Aorta (tissue), 5 donors: ENCODE measurements around the gene JMJD8. TPM values are rescaled to one million over a fixed set of nuclear protein-coding genes. Genes with fewer than 3 reads are reported as not detected.
"Not testable (repeated sequence)": the region's sequence is repeated elsewhere in the genome, so short reads cannot be mapped to it uniquely, and the experiment has no call there.

Experiments used
- ATAC-seq: fragments of 200-7000 bp; cut with Tn5 transposase; one replicate; pipeline ENCODE4 v1.9.1; 2022; ENCODE audit warnings: moderate library complexity; ENCODE audit not compliant: low FRiP score
- DNase-seq, 2 donors: peaks; one replicate each; pipeline ENCODE4 v3.0.0-alpha.2; 2020
- H3K27ac ChIP-seq, 2 donors: one replicate each; pipeline ENCODE4 v1.5.1; 2013; ENCODE audit warnings: low read length in 2 of 2, mild to moderate bottlenecking in 2 of 2, moderate library complexity in 2 of 2, control low read depth in 1 of 2, inconsistent platforms in 1 of 2, low read depth in 1 of 2
- H3K27me3 ChIP-seq, 2 donors: one replicate each; pipeline ENCODE4 v1.6.1; 2013; ENCODE audit warnings: control low read depth in 1 of 2, low read length in 1 of 2, mild to moderate bottlenecking in 1 of 2, moderate library complexity in 1 of 2; ENCODE audit not compliant: insufficient read depth in 2 of 2, control insufficient read depth in 1 of 2
- H3K36me3 ChIP-seq, 2 donors: one replicate each; pipeline ENCODE4 v1.6.1; 2013; ENCODE audit warnings: control low read depth in 1 of 2, low read length in 1 of 2, mild to moderate bottlenecking in 1 of 2; ENCODE audit not compliant: insufficient read depth in 2 of 2, control insufficient read depth in 1 of 2
- H3K4me1 ChIP-seq, 2 donors: one replicate each; pipeline ENCODE4 v1.6.1; 2013; ENCODE audit warnings: low read length in 2 of 2, control low read depth in 1 of 2, mild to moderate bottlenecking in 1 of 2, moderate library complexity in 1 of 2; ENCODE audit not compliant: insufficient read depth in 2 of 2, control insufficient read depth in 1 of 2
- H3K4me3 ChIP-seq, 2 donors: one replicate each; pipeline ENCODE4 v1.5.1; 2013; ENCODE audit warnings: low read length in 2 of 2, control low read depth in 1 of 2, mild to moderate bottlenecking in 1 of 2
- H3K9me3 ChIP-seq: one replicate; pipeline ENCODE4 v1.6.1; 2013; ENCODE audit warnings: mild to moderate bottlenecking, low read length; ENCODE audit not compliant: control insufficient read depth
- WGBS, 2 donors: extraction: QIAGEN DNeasy Blood & Tissue Kit; methylation state at CpG; one replicate each; pipeline ENCODE4 v1.1.7; 2013; 5-methylcytosine and 5-hydroxymethylcytosine counted together
- intact Hi-C, 2 donors: fragments of 100-400 bp; cut with DNase I; formaldehyde crosslinking; loops; one replicate each; pipeline versions ENCODE4 v1.14.2 to v1.15.0; 2022
- polyA plus RNA-seq, 2 donors: library from polyadenylated mRNA; stranded (reverse); fragments of 200-250 nt; gene quantifications; one replicate each; pipeline ENCODE4 v1.2.3, GENCODE V29; 2013
- total RNA-seq, 2 donors: library from RNA; stranded (reverse); fragmentation: NEBNext Ultra II Directional; extraction: Animal tissue kit (Norgen Biotek cat#: 25700); gene quantifications; one replicate each; pipeline ENCODE4 v1.2.1, GENCODE V29; 2021
- donor health status: healthy with polysubstance abuse.
- donor health status: Bipolar disorder and iron deficiency.
- donor health status: DM: no; HTN: no; CAD: no.
- donor health status: DM: no; HTN: no; CAD: no.
- donor health status: DM: yes; HTN: yes; CAD: no.

Gene JMJD8
- total and polyA plus RNA-seq, 4 donors: 46.1 to 110 (median 53.4) TPM

DNA sequence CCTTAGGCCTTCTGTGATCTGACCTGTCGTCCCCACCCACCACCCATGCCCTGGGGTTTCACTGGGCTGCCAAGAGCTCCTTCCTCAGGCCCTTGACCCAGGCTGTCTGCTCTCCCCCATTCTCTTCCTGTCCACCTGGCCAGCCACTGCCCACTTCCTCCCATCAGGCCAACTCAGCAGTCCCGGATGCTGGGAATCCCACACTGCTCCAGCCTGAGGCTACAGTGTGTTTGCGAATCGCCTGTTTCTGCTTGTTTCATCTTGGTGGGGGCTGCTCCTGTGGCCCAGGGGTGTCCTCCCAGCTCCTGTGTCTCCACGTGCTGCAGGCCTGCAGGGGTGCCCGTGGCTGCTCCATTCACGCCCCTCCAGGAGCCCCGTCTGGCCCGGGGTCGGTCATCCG is 29.9 kb upstream of the JMJD8 start:
- DNase-seq (no peak), ATAC-seq (no peak)
- H3K4me3 ChIP-seq: no peak overlapping the region
- H3K27me3 ChIP-seq: no peaks in the 10 kb centered on the region
- H3K9me3 ChIP-seq: no peaks in the 10 kb centered on the region
- intact Hi-C loops: loop anchor here (5.0 to 10.0 kb wide), 3 partner anchors 73 to 343 kb away; partner anchors contain the start of genes CHTF18 (in 1 of the 2), LMF1 (in 1 of the 2) and RPUSD1 (in 1 of the 2)
- no peaks in the 10 kb centered on the region for H3K4me1 ChIP-seq
- WGBS, 2 donors: 82 to 85% methylated on average over 11 of the region's 11 CpGs
- H3K36me3 ChIP-seq: no peaks in the 10 kb centered on the region
- no peak overlapping the region for H3K27ac ChIP-seq

- 50 to 54% methylated on average over 13 of the region's 13 CpGs for WGBS, 2 donors
- intact Hi-C loops: loop anchor here (5.0 to 10.0 kb wide), 3 partner anchors 75 to 345 kb away; partner anchors contain the start of genes CHTF18 (in 1 of the 2), LMF1 (in 1 of the 2) and RPUSD1 (in 1 of the 2)
- not testable (repeated sequence) for H3K27me3 ChIP-seq
Measured at GRCh38 chr16:712740-713250, 28.7 kb upstream of the JMJD8 start.

GRCh38 chr16:711548-712320 is 27.6 kb upstream of the JMJD8 start:
- Histone ChIP-seq H3K4me3 (no peak overlapping the region), H3K4me1 (no peaks in the 10 kb centered on the region), H3K27ac (no peak overlapping the region), H3K27me3 (no peaks in the 10 kb centered on the region), H3K36me3 (no peaks in the 10 kb centered on the region), H3K9me3 (no peaks in the 10 kb centered on the region)
- peak; percentile 77 for ATAC-seq
- intact Hi-C loops: loop anchor here (1.0 to 10.0 kb wide), 5 partner anchors 74 to 346 kb away; partner anchors contain the start of genes CHTF18 (in 1 of the 2), LMF1 (in 1 of the 2) and RPUSD1 (in 1 of the 2)
- WGBS, 2 donors: 11 to 12% methylated on average over 25 of the region's 25 CpGs
- DNase-seq: peak; percentile 83 to 94

More at GRCh38 chr16:712740-713250, 28.7 kb upstream of the JMJD8 start:
- not testable (repeated sequence) for H3K27ac ChIP-seq, H3K36me3 ChIP-seq, H3K4me3 ChIP-seq, DNase-seq, H3K4me1 ChIP-seq, ATAC-seq, H3K9me3 ChIP-seq

DNA sequence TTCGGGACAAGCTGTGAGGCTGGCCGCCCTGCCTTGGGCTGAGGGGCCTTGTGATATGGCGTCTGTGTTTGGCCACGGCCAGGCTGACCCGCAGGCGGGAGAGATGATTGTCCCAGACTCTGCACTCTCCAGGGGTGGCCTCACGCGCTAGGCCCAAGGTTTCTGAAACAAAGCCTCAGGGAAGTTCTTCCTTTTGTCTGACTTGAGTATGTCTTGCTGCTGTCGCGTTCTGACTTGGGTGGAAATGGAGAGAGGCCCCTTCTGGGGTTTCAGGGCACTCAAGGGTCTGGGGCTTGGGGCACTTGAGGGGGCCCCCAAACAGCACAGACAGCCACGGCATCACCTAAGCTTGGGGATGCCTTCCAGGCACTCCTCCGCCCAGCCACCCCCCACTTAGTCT is 26.9 kb upstream of the JMJD8 start:
- no peaks in the 10 kb centered on the region for H3K27me3 ChIP-seq
- no peak for DNase-seq
- no peaks in the 10 kb centered on the region for H3K9me3 ChIP-seq
- ATAC-seq: no peak
- no peaks in the 10 kb centered on the region for H3K4me1 ChIP-seq
- no peak overlapping the region for H3K27ac ChIP-seq
- no peak overlapping the region for H3K4me3 ChIP-seq
- intact Hi-C loops: loop anchor here (1.0 to 10.0 kb wide), 5 partner anchors 74 to 346 kb away; partner anchors contain the start of genes CHTF18 (in 1 of the 2), LMF1 (in 1 of the 2) and RPUSD1 (in 1 of the 2)
- WGBS, 2 donors: 74 to 79% methylated on average over 12 of the region's 12 CpGs
- no peaks in the 10 kb centered on the region for H3K36me3 ChIP-seq

GRCh38 chr16:710500-711075 is 26.5 kb upstream of the JMJD8 start:
- Histone ChIP-seq H3K27me3 (no peaks in the 10 kb centered on the region), H3K36me3 (no peaks in the 10 kb centered on the region), H3K4me1 (no peaks in the 10 kb centered on the region), H3K4me3 (no peak overlapping the region), H3K9me3 (no peaks in the 10 kb centered on the region), H3K27ac (no peak overlapping the region)
- 71 to 76% methylated on average over 21 of the region's 21 CpGs for WGBS, 2 donors
- ATAC-seq (no peak), DNase-seq (no peak)
- intact Hi-C loops: loop anchor here (1.0 to 10.0 kb wide), 5 partner anchors 75 to 347 kb away; partner anchors contain the start of genes CHTF18 (in 1 of the 2), LMF1 (in 1 of the 2) and RPUSD1 (in 1 of the 2)

- intact Hi-C loops: loop anchor here (5.0 to 10.0 kb wide), 3 partner anchors 77 to 347 kb away; partner anchors contain the start of genes CHTF18 (in 1 of the 2), LMF1 (in 1 of the 2) and RPUSD1 (in 1 of the 2)
- no peaks in the 10 kb centered on the region for H3K36me3 ChIP-seq
- no peaks in the 10 kb centered on the region for H3K9me3 ChIP-seq
- no peaks in the 10 kb centered on the region for H3K4me1 ChIP-seq
- no peak overlapping the region for H3K27ac ChIP-seq
- WGBS, 2 donors: 14 to 17% methylated on average over 30 of the region's 30 CpGs
- H3K27me3 ChIP-seq: no peaks in the 10 kb centered on the region
- no peak overlapping the region for H3K4me3 ChIP-seq
- ATAC-seq: no peak
- no peak for DNase-seq
Measured at GRCh38 chr16:709566-710499, 25.7 kb upstream of the JMJD8 start.

DNA sequence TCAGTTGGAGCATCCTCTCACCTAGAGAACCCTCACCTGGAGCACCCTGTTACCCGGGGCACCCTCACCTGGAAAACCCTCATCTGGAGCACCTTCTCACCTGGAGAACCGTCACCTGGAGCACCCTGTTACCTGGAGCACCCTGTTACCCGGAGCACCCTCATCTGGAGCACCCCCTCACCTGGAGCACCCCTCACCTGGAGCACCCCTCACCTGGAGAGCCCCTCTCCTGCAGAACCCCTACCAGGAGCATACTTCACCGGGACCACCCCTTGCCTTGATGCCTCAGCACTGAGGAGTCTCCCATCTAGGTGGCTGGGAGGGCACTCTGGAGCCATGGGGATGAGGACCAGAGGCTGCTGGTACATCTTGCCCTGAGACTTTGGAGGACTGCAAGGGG is 24.8 kb upstream of the JMJD8 start:
- no peaks in the 10 kb centered on the region for H3K4me1 ChIP-seq
- H3K27ac ChIP-seq: no peak overlapping the region
- no peaks in the 10 kb centered on the region for H3K36me3 ChIP-seq
- H3K4me3 ChIP-seq: no peak overlapping the region
- H3K27me3 ChIP-seq: no peaks in the 10 kb centered on the region
- H3K9me3 ChIP-seq: no peaks in the 10 kb centered on the region
- intact Hi-C loops: no loop called here
- ATAC-seq (no peak), DNase-seq (no peak)
- WGBS, 2 donors: 64 to 76% methylated on average over 4 of the region's 4 CpGs

- intact Hi-C loops: no loop called here
- ATAC-seq (no peak), DNase-seq (no peak)
- Histone ChIP-seq H3K27ac (no peak overlapping the region), H3K4me3 (no peak overlapping the region), H3K27me3 (no peaks in the 10 kb centered on the region), H3K9me3 (no peaks in the 10 kb centered on the region), H3K36me3 (no peaks in the 10 kb centered on the region), H3K4me1 (no peaks in the 10 kb centered on the region)
- 54 to 61% methylated on average over 3 of the region's 3 CpGs for WGBS, 2 donors
Measured at GRCh38 chr16:708019-708418, 23.9 kb upstream of the JMJD8 start.
